DMS79 treated with DMSO at 0.1 percent for 48 hours (cell line): Measurements from ENCODE around the gene PRKCB.
"Not testable (repeated sequence)": the region's sequence is repeated elsewhere in the genome, so short reads cannot be mapped to it uniquely, and the experiment has no call there.

Experiments
- DNase-seq: peaks from one replicate; lab custom pipeline; 2025; lab: John Stamatoyannopoulos, UW

The PRKCB gene

GRCh38 chr16:23902748-23903414 lies 67.1 kb downstream of the PRKCB start:
- no peak for DNase-seq

DNA sequence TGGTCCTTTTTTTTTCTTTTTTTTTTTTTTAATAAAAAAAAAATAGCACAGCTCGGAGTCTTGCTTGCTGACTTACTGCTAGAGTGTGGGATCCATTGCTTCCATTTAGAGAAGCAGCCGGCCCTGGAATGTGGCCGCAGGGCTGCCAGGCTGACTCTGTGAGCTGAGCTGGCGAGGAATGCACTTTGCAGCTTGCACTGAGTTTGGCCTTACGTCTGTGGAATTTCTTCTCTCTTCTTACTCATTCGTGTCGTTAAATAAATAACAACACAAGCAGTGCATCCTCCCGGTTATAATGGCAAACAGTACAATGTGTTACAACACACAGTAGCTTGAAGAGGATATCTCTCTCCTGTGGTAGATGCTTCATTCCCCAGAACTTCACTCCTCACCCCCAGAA lies 69.2 kb downstream of the PRKCB start:
- DNase-seq: no peak

DNA sequence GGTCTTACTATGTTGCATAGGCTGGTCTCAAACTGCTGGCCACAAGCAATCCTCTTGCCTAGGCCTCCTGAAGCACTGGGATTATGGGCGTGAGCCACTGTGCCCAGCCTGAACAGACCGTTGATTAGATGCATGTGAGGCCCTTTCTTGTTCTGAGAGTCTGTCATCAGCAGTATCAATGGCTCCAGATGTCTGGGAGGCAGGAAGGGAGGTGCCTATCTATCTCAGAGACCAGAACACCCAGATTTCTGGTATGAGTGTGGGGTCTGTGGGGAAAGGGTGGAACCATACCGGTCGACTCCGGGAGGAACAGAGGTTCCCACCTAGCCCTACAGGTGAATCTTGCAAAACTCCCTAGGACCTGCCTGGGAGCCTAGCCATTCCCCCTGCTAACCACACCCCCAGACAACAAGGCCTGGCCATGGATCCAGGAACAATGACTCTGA lies 71.7 kb downstream of the PRKCB start:
- DNase-seq: no peak

DNA sequence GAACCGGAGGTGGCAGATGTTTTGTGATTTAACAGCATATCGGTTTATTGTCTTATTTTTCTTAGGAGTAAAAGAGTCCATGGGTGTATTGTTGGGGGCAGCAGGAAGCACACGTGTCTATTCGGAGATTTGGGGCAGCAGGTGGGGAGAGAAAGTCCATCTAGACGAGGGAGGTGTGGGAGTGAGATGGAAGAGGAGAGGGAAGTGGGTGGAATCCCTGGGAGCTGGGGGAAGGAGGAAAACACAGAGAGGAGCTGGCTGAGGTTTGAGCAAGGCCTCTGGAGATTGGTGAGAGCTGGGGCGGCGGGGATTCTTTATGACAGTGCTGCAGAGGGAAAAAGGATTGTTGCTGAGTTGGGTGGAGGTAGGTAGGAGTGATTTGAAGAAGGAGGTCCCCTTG lies 72.1 kb downstream of the PRKCB start:
- no peak for DNase-seq

- no peak for DNase-seq
Observed at GRCh38 chr16:23908790-23909189, 73.0 kb downstream of the PRKCB start.

GRCh38 chr16:23909792-23910418 lies 74.1 kb downstream of the PRKCB start:
- DNase-seq: no peak

- DNase-seq: peak; percentile 21
Observed at GRCh38 chr16:23914946-23915530, 79.3 kb downstream of the PRKCB start.

DNA sequence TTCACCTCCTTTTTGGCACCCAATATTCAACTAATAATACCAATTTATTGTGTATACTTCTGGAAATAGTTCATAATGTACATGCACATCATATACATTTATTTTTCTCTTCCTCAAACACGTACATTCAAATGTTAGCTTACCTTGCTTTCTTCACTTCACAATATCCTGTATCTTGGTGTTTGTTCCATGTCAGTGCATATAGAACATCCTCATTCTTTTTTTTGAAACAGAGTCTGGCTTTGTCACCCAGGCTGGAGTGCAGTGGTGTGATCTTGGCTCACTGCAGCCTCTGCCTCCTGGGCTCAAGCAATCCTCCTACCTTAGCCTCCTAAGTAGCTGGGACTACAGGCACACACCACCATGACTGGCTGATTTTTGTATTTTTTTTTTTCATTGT lies 80.8 kb downstream of the PRKCB start:
- DNase-seq: not testable (repeated sequence)

DNA sequence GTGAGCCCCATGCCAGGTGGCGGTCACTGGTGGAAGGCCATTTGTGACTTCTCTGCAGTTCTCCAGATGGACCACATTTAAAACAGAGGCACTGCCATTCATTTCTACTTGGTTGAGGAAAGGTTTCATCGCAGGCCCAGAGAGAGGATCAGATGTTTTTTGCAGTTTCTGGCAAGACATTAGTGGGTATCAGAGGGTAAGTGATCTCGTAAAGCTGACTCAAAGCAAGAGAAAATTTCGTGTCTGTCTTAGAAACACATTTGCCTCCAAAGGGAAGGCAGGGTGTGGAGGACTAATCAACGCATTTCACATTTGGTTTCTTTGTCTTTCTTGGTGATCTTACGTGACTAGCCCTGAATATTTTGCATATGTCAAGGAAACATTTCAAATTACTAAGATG lies 81.8 kb downstream of the PRKCB start:
- no peak for DNase-seq

DNA sequence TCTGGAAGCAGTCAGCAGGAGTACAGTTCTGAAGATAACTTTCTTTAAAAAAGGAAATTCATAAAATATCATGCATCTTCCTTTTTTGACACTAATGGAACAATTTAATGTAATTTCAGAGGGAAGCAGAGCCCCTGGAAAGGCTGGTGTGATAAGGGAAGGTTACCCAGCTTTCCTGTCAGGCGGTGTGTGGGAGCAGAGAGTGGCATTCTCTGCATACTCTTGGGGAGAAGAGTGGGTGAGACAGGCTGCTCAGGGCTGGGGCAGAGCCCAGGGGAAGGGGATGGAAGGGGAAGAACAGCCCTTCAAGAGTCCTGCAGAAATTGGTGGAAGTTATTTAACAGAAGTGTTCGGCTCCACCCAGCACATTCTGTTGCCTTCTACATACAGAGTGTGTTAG lies 84.7 kb downstream of the PRKCB start:
- no peak for DNase-seq

DNA sequence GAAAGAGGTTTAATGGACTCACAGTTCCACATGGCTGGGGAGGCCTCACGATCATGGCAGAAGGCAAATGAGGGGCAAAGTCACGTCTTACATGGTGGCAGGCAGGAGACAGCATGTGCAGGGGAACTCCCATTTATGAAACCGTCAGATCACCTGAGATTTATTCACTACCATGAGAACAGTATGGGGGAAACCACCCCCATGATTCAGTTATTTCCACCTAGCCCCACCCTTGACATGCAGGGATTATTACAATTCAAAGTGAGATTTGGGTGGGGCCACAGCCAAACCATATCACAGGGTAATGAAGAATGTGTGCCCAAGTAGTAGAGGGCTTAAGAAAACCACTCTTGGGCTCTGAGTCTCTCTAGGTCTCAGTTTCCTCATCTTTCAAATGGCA lies 85.1 kb downstream of the PRKCB start:
- no peak for DNase-seq

GRCh38 chr16:23922406-23922805 lies 86.6 kb downstream of the PRKCB start:
- DNase-seq: no peak

DNA sequence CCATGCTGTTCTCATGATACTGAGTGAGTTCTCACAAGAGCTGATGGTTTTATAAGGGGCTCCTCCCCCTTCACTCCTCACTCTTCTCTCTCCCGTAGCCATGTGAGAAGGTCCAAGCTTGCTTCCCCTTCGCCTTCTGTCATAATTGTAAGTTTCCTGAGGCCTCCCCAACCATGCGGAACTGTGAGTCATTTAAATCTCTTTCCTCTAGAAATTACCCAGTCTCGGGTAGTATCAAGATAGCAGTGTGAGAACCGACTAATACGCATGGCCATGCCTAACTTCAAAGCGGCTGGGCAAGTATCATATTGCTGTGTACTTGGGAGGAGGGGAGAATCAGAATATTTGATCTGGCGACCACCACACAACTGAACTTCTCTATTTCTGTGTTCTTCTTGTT lies 88.3 kb downstream of the PRKCB start:
- no peak for DNase-seq

- DNase-seq: no peak
Observed at GRCh38 chr16:23927796-23928195, 92.0 kb downstream of the PRKCB start.

DNA sequence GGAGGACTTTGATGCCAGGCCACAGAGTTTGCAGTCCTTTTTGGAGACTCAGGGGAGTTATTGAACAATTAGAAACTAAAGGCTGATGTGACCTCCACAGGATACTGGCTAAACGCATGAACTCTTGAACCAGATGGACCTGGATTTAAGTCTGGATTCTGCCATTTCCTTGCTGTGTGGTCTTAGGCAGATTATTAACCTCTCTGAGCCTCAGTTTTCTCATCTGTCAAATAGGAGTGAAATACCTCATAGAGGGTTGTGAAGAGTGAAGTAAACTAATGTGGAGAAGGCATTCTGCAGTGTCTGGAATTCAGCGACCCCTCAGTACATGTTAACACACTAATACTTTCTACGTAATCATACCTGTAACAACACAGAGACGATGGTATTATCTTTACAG lies 93.5 kb downstream of the PRKCB start:
- DNase-seq: no peak

DNA sequence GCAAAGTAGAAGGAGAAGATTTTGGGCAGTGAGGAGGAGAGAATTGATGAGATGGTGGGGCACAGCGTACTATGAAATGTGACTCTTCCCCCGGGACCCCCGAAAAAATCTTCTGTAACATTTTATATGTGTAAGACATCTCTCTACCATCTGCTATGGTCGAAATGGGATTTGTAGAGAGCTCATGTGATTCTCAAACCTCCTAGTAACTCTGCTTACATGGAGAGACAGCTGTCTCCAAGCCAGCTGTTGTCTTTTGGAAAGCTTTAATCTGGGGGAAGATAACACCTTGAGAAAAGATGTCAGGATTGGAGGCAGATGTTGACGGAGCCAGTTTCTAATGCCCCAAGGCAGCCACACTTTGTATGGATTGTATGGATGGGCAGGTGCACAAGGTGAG lies 94.1 kb downstream of the PRKCB start:
- no peak for DNase-seq

DNA sequence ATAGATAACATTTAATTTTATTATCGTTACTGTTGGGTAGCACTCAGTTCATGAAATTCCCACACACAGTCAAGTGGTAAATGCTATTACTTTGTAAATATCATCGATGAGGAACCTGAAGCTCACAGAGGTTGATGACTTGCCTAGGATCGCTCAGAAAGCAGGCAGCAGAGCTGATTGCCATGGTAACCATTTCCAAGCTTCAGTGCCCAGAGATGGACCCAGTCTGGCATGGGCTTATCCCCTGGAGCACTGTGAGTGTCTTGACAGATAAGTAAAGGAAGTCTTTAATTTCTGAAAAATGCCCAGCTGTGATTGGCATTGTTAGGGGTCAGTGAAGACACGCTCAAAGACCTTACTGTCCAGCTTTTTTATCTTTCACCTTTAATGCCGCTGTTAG lies 95.0 kb downstream of the PRKCB start:
- DNase-seq: no peak

- DNase-seq: no peak
Observed at GRCh38 chr16:23931199-23931598, 95.4 kb downstream of the PRKCB start.

DNA sequence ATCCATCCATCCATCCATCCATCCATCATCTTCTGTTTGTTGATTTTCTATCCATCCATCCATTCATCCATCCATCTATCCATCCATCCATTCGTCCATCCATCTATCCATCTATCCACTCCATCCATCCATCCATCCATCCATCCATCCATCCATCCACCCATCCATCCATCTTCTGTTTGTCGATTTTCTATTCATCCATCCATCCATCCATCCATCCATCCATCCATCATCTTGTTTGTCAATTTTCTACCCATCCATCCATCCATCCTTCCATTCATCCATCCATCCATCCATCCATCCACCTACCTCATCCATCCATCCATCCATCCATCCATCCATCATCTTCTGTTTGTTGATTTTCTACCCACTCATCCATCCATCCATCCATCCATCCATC lies 97.9 kb downstream of the PRKCB start:
- DNase-seq: not testable (repeated sequence)

DNA sequence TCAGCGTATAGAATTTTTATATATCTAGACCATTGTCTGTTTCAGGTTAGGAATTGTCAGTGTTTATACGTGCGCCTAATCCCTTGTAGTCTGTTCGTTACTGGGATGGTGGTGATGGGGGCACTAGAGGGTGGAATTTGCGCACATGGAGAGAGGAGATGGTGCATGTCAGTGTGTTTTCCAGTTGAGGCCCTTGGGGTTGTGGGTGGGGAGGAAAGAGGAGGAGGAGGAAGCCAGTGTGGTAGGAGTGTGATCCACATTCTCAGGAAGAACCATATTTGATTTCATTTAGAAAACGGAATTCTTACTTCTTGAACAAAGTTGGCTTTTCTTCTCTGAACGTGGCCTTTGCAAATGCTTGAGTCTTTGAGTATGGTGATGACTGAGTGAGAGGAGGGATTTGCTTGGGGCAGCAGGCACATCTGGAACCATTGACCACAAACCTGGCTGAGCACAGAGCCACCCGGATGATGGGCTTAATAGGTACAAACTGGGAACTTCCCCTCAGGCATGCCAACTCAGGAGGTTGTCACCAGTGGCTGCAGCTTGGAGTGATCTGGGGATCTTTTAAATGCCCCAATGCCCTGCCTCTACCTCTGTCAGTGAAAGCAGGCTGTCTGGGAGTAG lies 98.9 kb downstream of the PRKCB start:
- no peak for DNase-seq

DNA sequence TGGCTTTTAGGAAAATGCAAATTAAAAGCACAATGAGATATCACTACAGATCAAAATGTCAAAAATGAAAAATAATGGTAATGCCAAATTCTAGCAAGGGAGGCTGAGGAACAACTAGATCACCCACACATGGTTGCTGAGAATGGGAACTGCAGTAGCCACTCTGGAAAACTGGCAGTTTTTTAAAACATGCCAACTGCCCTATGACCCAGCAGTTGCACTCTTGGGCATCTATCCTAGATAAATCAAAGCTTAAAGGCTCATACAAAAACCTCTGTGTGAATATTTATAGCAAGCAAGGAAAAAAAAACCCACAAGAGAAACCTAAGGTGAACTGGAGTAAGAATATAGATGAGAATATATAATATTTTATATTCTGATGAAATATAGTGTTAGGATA lies 104.3 kb downstream of the PRKCB start:
- no peak for DNase-seq

DNA sequence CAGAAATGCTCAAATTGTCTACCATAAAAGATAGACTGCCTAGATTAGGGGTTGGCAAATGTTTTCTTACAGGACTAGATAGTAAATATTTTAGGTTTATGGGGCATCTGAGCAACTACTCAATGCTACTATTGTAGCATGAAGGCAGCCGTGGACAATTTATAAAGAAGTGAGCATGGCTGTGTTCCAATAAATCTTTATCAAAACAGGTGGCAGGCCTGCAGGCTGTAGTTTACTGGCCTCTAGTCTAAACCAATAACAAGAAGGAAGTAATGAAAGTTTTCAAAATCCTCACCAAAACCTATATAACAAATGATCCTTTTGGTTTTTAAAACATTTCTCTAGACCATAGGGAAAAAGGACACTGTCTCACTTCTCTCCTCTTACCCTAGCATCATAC lies 105.2 kb downstream of the PRKCB start:
- no peak for DNase-seq

DNA sequence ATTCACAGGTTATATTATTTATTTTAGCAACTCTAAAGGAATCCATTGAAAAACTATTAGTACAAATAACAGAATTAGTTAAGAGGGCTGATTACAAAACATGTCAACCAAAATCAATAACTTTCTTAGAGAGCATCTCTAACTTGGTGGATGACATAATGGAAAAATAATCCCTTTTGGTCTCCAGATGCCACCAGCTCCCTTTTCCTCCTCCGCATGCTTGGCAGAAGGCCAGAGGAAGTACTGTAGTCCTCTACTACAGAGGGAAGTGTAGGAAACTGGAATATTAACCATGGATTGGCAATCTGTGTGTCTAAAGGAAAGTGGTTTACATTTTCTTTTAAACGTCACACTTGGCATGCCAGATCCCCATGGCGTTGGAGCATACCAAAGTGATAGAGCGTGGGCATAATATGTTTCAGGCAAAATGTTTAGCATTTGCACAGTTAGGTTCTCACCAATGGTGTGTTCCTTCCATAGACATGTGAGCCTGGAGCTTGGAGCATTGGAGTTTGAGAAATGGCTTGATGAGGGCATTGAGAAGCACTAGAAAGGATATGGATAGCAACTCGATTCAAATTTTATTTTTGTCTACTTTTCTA lies 106.3 kb downstream of the PRKCB start:
- peak; percentile 62 for DNase-seq
